Stomach (tissue), 4 donors: ENCODE results near the gene ETHE1.

Experiments
- CTCF ChIP-seq, 7 experiments: fragments of 450-650 bp in 4 of 7; fragments of 200-600 bp in 3 of 7; sonication (generic) in 3 of 7; IDR thresholded peaks; one replicate each; pipeline ENCODE4 v1.5.1; 2016 to 2019; ENCODE audit warnings: antibody characterized with exemption in 7 of 7, control low read depth in 2 of 7, mild to moderate bottlenecking in 1 of 7
- POLR2A ChIP-seq, 4 donors: fragments of 450-650 bp; IDR thresholded peaks; one replicate each; pipeline ENCODE4 v1.6.1; 2016; ENCODE audit warnings: antibody characterized with exemption in 4 of 4, control low read depth in 2 of 4, mild to moderate bottlenecking in 1 of 4, moderate library complexity in 1 of 4
- POLR2AphosphoS5 ChIP-seq, 3 donors: sonication (generic); formaldehyde crosslinking; IDR thresholded peaks; one replicate each; pipeline ENCODE4 v1.6.1; 2016; ENCODE audit warnings: antibody characterized with exemption in 3 of 3

- TF ChIP-seq CTCF (IDR thresholded peaks at IDR 0.05) (no peak), POLR2AphosphoS5 (IDR thresholded peaks at IDR 0.05) (no peak), POLR2A (IDR thresholded peaks at IDR 0.05) (no peak)
Observed at GRCh38 chr19:43483281-43483680, 43.7 kb downstream of the ETHE1 start.
